H1 (cell line): Measurements from ENCODE around the gene LRP5. TPM values are rescaled to one million over a fixed set of nuclear protein-coding genes. Genes with fewer than 3 reads are reported as not detected.

Experiments
- CTCF ChIP-seq, 3 experiments: IDR thresholded peaks; 1 replicate in 2 of 3; 2 replicates in 1 of 3; pipeline versions ENCODE4 v1.5.1 to v1.6.1; 2011; ENCODE audit warnings: low read length in 3 of 3, mild to moderate bottlenecking in 3 of 3, inconsistent platforms in 2 of 3, low read depth in 1 of 3, moderate library complexity in 1 of 3; ENCODE audit not compliant: insufficient read depth in 1 of 3; ENCODE audit errors: control extremely low read depth in 1 of 3
- MAFK ChIP-seq: IDR thresholded peaks from 2 replicates; pipeline ENCODE4 v1.6.1; 2012; ENCODE audit warnings: low read depth, mild to moderate bottlenecking, improper control_type of control experiment, low read length
- RAD21 ChIP-seq, 2 experiments: IDR thresholded peaks in 1 of 2; conservative IDR thresholded peaks in 1 of 2; 2 replicates each; pipeline ENCODE4 v1.6.1; 2011; ENCODE audit warnings: low read depth in 2 of 2, low read length in 2 of 2, improper control_type of control experiment in 1 of 2, inconsistent platforms in 1 of 2, mild to moderate bottlenecking in 1 of 2, moderate library complexity in 1 of 2
- polyA plus RNA-seq, 7 experiments: library from polyadenylated mRNA; depleted of rRNA in 3 of 7; stranded (reverse) in 5 of 7; unstranded in 2 of 7; fragments of >200 nt in 5 of 7; fragments of 200-250 nt in 2 of 7; gene quantifications; 1 replicate in 5 of 7; 2 replicates in 1 of 7; 4 replicates in 1 of 7; pipeline versions ENCODE4 v1.2.1 to v1.2.3, GENCODE V29; 2011 to 2013; ENCODE audit warnings: missing spikeins in 2 of 7, mixed read lengths in 2 of 7
- total RNA-seq: library from RNA; stranded (reverse); fragmentation: NEBNext Ultra II Directional; extraction: Animal tissue kit (Norgen Biotek cat#: 25700); gene quantifications from 2 replicates; pipeline ENCODE4 v1.2.1, GENCODE V29; 2021

LRP5 gene
- total and polyA plus RNA-seq, 2 of the 8 experiments (the other 6 are each of a cell fraction or from before 2014, with no cell fraction given): 19.0 to 38.9 TPM

- TF ChIP-seq CTCF (IDR thresholded peaks at IDR 0.05; ENCODE audit: control extremely low read depth in 1 of 3, insufficient read depth in 1 of 3, low read depth in 1 of 3, low read length in 3 of 3) (no peak), RAD21 (IDR thresholded peaks at IDR 0.05 in 1 of 2, conservative IDR thresholded peaks at IDR 0.05 in 1 of 2; ENCODE audit: low read depth in 2 of 2, low read length in 2 of 2) (no peak), MAFK (no peak)
These were observed 111.1 kb downstream of the LRP5 start (continued) for GRCh38 chr11:68423481-68423880.
